SK-N-MC (cell line): ENCODE results near the gene DPYD.

Experiments
- EZH2 ChIP-seq: fragments of 200-600 bp; sonication (generic); IDR thresholded peaks from one replicate; pipeline ENCODE4 v1.6.1; 2017; ENCODE audit warnings: antibody characterized with exemption
- FOXP2 ChIP-seq: optimal IDR thresholded peaks from 2 replicates; pipeline ENCODE3; 2011; ENCODE audit warnings: mild to moderate bottlenecking, moderate library complexity; ENCODE audit not compliant: insufficient read depth; ENCODE audit errors: extremely low read length, control extremely low read depth
- POLR2AphosphoS5 ChIP-seq: IDR thresholded peaks from 2 replicates; pipeline ENCODE4 v1.6.1; 2012; ENCODE audit warnings: mild to moderate bottlenecking, low read depth, low read length, borderline replicate concordance

DNA sequence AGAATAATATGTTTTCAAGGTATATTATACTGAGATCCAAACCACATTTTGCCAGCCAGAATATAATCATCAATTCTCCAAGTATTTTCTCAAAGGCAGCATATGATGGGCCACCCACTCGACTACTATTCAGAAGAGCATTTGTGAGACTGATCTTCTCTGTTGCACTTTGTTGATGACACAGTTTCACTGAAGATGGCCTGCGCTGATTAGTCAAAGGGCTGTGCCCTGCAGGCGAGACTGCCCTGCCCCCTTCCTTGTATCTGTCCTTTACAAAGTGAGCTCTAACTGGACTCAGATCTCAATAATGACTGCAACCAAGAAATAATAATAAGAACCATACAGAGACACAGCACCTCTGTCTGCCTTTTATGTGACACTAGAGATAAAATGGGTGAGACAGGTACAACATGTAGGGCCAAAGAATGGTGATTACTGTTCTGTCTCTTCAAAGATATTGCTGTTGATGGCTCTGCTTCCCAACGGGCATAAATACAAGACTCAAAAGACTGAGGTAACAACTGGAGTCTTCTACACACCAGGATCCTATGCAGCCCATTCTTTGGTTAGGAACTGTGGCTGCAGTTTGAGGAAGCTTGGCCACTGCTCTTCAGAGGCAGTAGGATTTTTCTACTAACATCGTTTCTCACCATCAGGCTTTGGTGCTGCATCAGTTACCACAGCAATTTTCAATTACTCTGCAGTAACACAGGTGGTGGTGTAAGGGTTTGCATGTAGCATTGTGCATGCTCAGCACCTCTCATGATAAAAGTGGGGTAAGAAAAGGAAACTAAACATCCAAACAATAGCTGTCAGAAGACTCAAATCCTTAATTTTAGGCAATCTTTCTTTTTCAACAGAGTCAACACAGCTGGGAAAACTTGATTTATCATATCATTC is 718.1 kb downstream of the DPYD start:
- TF ChIP-seq POLR2AphosphoS5 (no peak), EZH2 (no peak), FOXP2 (no peak)
